ENCODE data around the gene ITPRID1.

The ITPRID1 gene

DNA sequence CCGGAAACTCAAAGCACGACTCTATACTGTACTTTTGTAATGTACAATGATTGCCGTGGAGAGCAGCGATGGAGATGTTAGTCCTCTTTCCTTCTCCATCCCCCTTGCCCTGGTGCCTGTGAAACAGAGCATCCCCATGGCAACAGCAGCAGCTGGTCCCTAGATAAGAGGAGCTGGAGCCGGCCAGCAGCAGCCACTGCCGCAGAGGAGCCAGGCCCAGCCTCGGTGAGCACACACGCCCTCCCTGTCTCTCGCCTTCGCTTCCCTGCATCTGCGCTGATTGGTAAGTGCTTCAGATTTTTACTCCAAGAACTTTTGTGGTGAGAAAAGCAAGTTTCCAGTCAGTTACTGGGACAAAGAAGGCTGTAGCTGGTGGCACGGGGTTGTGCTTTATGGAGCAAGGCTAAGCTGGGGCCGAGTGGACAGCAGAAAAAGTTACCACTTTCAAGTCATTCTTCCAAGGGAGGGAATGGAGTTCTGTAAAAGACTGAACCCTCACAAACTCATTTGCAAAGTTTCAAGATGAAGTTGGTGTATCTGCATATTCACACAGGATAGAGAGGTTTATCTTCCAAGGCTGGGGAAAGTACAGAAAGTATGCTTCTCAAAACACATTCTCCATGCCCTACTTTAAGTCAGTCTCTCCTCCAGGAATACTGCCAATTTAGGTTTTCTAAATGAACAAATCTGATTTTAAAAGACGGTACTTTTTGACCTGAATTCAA, 173.3 kb downstream of the ITPRID1 start, which contains the start of gene PPP1R17:
Gene PPP1R17 (plus strand): TSS at position 192 of the 725 bp plus-strand sequence. CDS start 5,227 bp downstream, outside the sequence.
- TF ChIP-seq, protein P1, sequence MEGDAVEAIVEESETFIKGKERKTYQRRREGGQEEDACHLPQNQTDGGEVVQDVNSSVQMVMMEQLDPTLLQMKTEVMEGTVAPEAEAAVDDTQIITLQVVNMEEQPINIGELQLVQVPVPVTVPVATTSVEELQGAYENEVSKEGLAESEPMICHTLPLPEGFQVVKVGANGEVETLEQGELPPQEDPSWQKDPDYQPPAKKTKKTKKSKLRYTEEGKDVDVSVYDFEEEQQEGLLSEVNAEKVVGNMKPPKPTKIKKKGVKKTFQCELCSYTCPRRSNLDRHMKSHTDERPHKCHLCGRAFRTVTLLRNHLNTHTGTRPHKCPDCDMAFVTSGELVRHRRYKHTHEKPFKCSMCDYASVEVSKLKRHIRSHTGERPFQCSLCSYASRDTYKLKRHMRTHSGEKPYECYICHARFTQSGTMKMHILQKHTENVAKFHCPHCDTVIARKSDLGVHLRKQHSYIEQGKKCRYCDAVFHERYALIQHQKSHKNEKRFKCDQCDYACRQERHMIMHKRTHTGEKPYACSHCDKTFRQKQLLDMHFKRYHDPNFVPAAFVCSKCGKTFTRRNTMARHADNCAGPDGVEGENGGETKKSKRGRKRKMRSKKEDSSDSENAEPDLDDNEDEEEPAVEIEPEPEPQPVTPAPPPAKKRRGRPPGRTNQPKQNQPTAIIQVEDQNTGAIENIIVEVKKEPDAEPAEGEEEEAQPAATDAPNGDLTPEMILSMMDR (conservative IDR thresholded peaks at IDR 0.05; ENCODE audit: low read depth, low read length): no peak

DNA sequence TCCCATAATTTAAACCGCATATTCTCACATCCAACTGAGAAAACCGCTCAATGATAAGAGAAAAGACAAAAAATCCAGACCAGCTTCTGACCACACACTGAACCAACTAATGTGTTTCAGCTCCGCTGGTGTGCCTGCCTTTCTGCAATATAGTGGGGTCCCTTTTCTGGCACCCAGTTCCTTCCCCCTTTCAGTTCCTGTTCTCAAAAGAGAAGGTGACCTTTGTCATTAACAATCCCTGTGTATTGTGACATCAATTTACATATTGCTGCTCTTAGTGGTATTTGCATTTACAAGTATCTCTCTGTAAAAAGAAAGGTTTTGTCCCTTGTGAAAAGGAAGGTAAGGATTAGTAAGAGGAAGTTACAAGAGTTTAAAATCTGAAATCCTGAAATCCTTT, 174.5 kb downstream of the ITPRID1 start:
- TF ChIP-seq, protein P1 (conservative IDR thresholded peaks at IDR 0.05; ENCODE audit: low read depth, low read length): no peak
- H3K4me3 ChIP-seq (ENCODE audit: low read depth, low read length): no peak overlapping the region
- DNase-seq (ENCODE audit: low read depth): no peak

More for the DNA sequence above, 173.3 kb downstream of the ITPRID1 start, which contains the start of gene PPP1R17:
- DNase-seq (ENCODE audit: low read depth): no peak
- no peak within 1 kb of the TSS for H3K4me3 ChIP-seq (ENCODE audit: low read depth, low read length)

DNA sequence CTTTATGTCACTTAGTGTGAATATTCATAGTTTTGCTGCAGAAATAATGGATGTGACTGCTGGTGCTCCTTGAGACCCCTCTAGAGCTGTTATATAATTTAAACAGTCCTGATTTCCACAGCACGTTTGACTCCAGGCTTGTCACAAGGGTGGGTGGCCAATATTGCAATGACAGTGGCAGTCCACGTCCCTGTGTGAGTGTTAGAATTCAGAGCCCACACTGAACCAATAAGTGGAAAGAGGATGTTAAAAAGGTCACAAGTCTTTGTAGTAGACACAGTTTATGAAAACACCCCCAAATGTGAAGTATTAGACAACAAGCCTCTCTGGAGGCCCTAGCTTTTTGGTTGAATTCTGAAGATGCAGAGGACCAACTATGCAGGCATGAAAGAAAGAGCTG, 175.1 kb downstream of the ITPRID1 start:
- no peak overlapping the region for H3K4me3 ChIP-seq (ENCODE audit: low read depth, low read length)
- no peak for DNase-seq (ENCODE audit: low read depth)
- TF ChIP-seq, protein P1 (conservative IDR thresholded peaks at IDR 0.05; ENCODE audit: low read depth, low read length): no peak

DNA sequence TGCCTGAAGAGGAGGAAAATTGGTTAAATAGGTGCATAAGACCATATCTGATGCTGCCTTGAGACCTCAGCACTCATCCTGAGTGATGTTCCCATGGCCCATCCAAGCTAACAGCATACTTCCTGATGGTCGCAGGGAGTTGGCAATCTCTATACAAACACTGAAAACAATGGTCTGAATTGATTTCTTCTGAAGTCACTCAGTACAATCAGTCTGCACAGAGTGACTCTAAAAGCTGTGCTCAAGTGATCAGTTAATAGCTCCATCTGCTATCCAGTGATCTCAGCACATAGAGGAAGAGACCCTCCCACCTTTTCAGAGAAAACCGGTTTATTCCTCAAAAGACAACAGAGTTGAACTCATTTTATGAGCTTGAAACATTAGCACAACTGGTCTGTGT, 177.0 kb downstream of the ITPRID1 start:
- no peak overlapping the region for H3K4me3 ChIP-seq (ENCODE audit: low read depth, low read length)
- no peak for DNase-seq (ENCODE audit: low read depth)
- TF ChIP-seq, protein P1 (conservative IDR thresholded peaks at IDR 0.05; ENCODE audit: low read depth, low read length): no peak

DNA sequence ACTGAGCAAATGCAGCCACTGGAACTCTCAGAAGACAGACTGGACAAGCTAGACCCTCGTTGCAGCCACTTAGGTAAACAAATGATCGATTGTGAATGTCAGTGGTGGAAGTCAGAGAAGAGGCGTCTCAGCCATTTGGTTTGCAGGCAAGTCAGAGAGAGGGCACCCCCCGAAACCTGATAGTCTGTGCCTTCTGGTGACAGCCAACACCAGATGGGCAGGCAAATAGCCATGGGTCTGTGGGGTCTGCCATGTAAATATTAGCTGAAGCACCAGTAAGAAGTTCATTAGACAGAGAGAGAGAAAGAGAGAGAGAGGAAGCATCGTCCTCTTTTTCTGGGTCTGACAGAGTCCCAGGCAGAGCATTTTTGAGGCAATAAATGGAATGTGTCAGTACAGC, 178.6 kb downstream of the ITPRID1 start:
- TF ChIP-seq, protein P1 (conservative IDR thresholded peaks at IDR 0.05; ENCODE audit: low read depth, low read length): no peak
- no peak for DNase-seq (ENCODE audit: low read depth)
- no peak overlapping the region for H3K4me3 ChIP-seq (ENCODE audit: low read depth, low read length)

DNA sequence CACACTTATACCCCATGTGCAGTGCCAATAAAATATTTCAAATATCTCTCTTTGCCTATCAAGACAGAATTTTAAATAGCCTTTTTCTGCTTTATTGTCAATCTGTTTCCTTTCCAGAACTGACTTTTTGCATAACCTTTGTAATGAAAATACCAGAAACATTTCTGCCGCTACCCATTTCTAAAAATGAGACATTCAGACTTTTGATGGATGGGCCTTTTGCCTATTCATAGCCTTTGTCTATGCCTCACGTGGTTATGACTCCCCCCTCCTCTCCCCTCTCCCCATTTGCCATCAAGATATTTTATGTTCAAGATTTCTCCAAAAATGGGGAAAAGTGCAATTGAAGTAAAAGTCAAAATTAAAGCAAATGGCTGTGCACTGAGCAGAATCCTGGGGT, 179.0 kb downstream of the ITPRID1 start:
- DNase-seq (ENCODE audit: low read depth): no peak
- TF ChIP-seq, protein P1 (conservative IDR thresholded peaks at IDR 0.05; ENCODE audit: low read depth, low read length): no peak
- no peak overlapping the region for H3K4me3 ChIP-seq (ENCODE audit: low read depth, low read length)
